ENCODE results near the gene UCMA.

- TF ChIP-seq CTCF (IDR thresholded peaks at IDR 0.05) (no peak), POLR2A (IDR thresholded peaks at IDR 0.05) (no peak)
Measured at GRCh38 chr10:13190816-13191215, 43.4 kb downstream of the UCMA start.
